Activated CD8-positive, alpha-beta memory T cell treated with anti-CD3 and anti-CD28 coated beads, Interleukin-2, amount 50 U/mL, for 48 hours (primary cell): ENCODE data around the gene UGT2A3.
"Not testable (repeated sequence)": the region's sequence is repeated elsewhere in the genome, so short reads cannot be mapped to it uniquely, and the experiment has no call there.

ENCODE experiments used
- DNase-seq: peaks from one replicate; pipeline ENCODE4 v3.0.0-alpha.2; 2020

Gene UGT2A3

DNA sequence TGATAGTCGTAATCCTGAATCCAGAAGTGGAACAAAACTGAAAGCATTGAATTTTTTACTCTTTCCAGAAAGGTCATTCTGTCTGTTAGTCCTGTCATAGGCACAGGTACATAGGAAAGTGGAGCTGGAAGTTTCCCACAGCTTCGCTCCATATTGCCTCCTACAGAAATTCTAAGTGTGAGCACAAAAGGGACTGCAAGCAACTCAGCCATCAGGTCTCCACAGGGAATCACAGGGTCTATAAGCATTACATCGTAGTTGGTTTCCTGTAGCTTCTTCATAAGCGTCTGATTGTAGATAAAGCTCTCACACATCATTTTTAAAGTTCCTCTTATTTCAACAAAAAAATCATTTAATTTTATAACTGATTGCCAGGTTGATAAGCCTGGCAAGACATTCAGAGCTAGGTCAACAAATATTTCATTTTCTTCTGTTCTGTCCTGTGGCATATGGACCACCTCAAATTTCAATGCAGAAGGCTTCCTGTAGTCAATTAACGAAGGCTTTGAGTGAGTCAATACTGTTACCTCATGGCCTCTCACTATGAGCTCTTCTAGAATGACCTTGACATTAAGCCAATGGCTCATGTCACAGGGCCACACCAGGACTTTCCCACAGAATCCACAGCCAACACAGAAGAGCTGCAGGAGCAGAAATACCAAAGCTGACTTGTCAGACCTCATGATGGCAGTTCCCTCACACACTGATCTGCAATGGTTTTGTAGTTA is at the start of gene UGT2A3:
Gene UGT2A3, minus strand, starts transcription at position 727 of the 728 bp plus-strand sequence. Its CDS starts 44 bp downstream, at position 683.
- no peak for DNase-seq

DNA sequence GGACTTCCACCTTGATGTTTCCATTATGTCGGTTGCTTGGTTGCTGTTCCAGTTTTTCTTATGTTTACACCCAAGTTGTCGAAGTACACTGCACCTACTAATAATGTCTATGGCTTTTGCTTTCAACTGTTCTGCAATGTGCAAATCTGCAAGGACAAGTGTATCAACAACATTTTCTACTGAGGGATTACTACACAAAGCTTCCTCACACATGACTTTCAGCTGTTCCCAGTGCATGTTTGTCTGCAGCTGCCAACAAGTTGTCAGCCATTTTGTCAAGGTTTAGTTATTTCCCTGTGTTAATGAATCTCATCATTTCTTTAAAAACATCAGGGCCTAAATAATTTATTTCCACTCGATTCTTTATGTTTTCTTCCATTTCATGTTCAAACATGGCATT is 45.4 kb upstream of the UGT2A3 start:
- DNase-seq, result no peak

DNA sequence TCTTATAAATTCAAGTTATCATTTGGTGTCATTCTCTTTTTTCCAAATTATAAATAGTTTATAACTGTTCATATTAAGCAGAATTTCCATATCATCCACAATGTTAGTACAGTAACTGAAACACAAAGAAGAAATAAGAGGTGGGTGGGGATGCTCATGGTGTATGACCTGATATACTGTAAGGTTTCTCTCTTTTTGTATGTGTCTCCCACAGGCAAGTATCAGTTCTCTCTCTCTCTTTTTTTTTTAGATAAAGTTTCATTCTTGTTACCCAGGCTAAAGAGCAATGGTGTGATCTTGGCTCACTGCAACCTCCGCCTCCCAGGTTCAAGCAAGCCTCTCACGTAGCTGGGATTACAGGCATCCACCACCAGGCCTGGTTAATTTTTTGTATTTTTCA is 43.7 kb upstream of the UGT2A3 start:
- DNase-seq, result no peak

DNA sequence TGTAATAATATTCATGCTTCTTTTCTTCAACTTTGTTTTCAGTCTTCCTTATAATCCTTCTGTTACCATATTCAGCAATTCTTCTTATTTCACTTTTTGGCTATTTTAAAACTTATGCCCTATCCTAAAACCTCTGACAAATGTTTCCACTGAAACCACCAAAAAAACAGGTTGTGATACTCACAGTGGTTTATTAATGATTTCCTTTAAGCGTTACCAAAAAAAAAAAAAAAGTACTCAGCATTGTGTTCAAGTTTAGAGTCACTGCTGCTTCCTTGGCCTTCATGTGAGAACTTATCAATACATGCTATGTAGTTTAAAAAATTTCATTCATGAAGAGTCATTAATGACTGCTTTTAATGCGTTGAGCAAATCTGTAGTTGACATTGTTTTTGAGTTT is 35.4 kb upstream of the UGT2A3 start:
- DNase-seq, result no peak

DNA sequence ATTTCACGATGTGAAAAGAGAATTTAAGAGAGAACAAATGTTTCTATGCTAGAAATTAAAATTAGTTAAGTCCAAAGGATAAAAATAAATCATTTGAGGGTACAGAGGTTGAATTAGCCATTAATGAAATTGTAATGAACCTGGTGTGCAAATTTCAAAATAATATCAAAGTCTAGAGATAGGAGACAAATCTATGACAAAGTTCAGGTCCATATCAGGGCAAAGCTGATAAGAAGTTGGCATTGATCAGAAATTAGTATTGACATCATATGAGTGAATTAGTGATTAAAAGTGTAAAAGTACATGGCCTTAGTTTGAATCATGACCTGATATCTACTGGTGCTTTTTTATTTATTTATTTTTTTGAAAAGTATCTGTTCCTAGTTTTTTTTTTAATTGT is 33.8 kb upstream of the UGT2A3 start:
- no peak for DNase-seq

DNA sequence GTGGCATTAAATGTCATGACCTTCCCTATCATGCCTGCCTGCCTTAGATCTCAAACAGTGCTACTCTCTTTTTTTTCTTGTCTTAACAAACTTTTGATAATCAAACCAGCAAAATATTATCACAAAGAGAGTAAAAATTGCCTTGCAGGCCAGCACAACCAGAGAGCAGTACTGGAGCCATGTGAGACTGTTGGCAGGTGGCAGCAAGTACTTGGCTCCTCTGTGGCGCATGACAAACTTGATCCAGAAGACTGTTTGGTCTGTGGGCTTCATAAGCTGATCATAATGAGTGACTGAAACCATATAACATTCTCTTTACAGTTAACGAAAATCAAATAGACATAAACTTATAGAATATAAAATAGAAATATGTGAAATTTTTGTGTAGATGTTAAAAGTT is 33.3 kb upstream of the UGT2A3 start:
- no peak for DNase-seq

DNA sequence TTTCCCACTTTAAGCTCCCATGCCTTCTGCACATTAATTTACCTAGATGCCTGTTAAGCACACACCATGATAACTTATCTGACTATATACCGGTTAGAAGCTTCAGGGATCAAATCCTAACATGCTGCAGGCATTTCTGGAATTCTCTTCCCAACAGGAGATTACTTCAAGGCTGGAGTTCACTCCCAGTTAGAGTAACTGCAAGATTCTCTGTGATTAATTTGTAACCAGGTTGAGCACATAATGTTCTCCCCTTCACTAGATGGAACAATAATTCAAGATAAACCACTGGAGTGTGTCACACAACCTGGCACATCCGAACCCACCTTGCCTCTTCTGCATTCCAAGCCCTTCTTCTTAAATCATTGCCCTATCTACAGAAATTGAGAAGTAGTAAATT is 11.8 kb upstream of the UGT2A3 start:
- no peak for DNase-seq

DNA sequence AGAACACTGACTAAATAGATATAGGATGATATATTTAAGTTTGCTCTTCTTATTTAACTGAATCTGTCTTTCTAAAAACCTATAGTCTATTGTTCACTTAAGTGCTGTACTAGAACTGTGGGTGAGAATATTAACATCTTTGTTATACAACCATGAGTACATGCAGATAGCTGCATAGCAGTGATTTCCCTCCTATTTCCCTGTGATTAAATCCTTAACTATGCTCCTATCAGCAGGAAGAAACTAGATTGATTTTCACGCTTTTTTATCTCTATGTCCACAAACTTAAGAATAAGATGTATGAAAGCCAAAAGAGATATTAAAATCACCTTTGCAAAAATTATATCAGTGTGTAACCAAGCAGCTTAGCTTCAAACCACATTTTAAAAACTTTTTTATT is 11.3 kb upstream of the UGT2A3 start:
- DNase-seq, result no peak

DNA sequence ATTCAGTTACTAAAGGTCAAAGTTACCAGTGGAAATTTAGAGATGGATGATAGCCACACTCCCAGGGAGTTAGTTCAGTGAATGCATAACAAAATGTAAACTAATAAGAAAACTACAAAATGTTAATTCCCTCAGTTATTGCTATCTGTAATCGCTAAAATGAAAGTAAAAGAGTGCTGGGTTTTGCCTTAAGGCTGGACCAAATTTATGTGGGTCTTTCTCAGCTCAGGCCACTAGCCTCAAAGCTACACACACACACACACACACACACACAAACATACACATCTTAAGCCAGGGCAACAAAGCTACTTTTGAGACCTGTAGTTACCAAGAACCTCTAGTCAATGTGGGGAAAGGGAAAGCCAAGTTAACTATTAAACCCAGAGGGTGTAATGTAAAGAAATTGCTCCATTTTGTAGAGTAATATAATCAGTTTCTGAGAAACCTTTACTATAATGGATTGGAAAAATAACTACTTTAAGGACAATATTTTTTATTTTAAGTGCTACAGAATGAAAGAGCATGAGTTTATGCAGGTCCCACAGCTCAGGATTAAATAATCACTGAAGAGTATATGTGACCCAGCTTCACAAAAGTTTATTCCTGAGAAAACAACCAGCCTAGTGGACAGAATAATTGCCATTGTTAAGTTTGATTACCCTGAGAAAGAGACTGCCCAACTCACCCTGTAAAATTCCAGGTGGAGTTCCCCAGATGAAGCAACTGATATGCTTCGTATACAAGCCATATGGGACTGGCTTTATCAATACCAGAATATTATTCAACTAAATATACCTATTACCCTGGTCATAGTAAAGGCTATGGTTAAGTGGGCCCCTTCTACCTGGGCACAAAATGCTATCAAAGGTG is 8.9 kb upstream of the UGT2A3 start:
- DNase-seq, result no peak

DNA sequence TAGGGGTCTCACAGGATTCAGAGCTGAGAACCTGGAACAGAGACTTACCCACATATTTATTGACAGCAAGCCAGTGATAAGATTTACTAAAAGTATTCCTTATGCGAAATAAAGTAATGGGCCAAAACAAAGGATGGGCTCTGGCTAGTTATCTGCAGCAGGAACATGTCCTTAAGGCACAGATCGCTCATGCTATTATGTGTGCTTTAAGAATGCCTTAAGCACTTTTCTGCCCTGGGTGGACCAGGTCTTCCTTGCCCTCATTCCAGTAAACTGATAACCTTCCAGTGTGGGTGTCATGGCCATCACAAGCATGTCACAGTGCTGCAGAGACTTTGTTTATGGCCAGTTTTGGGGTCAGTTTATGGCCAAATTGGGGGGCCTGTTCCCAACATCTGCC is 7.5 kb upstream of the UGT2A3 start:
- DNase-seq, result not testable (repeated sequence)

DNA sequence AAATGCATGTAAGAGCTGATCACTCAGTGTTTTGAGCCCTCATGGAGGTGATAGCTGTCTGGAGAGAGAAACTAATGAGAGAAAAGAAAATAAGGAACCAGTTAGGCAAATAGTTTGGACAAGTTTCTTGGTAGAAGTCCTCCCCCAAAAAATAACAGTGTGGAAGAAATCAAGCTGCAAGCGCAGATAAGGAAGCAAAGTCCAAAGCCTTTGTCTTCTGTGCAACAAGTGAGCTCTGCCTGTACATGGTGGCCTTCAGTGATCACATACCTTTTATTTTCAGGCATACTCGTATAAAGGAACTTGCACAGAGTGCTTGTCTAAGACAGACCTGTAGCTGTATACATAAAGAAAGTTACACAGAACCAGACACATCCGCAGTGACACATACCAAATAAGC is 2.5 kb upstream of the UGT2A3 start:
- no peak for DNase-seq

DNA sequence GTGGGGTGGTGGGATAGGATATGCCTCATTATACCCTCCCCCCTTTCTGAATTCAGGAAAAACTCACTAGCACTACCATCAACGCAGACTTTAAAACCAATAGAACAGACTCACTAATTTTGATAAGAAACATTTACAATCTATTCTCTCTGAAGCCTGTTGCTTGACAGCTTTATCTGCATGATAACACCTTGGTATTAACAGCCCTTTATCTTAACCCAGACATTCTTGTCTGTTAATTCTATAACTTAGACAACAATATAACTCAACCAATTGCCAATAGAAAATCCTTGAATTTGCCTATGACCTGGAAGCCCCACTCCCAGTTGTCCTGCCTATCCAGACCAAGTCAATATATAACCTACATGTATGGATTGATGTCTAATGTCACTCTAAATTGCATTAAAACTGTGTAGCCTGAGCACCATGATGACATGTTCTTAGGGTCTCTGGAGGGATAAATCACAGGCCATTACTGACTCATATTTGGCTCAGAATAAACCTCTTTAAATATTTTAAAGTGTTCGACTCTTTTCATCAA is 1.5 kb upstream of the UGT2A3 start:
- no peak for DNase-seq

DNA sequence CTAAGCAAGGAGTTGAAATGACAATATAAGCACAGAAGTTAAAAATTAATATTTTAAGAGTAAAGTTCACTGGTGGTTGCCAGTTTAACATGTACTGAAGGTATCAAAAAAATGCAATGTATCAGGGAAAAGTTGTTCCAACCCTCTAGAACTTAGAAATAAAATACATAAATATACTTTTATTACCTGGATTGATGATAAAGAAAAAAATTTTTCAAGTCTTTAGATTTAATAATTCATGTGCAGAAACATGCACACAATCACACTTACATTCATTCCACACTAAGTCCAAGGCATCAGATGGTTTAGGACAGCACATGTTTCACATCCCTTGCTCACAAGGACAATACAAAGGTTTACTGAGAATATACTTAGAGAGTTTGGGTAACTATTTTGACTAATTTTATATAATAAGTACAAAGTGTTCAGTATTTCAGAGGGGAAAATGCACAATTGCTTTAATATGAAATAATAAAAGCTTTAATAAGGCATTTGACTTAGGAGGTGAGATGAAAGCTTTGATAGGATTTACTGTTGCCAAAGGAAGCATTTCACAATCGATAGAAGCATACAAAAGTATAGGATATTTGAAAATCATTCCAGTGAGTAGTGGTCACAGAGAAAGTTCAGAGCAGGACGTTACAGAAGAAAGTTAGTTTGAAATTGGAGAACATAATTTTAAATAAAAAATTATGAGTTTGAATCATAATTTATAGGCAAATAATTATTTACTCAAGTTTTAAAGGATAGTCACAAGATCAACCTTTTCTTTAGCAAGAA is 392 bp upstream of the UGT2A3 start:
- no peak for DNase-seq

DNA sequence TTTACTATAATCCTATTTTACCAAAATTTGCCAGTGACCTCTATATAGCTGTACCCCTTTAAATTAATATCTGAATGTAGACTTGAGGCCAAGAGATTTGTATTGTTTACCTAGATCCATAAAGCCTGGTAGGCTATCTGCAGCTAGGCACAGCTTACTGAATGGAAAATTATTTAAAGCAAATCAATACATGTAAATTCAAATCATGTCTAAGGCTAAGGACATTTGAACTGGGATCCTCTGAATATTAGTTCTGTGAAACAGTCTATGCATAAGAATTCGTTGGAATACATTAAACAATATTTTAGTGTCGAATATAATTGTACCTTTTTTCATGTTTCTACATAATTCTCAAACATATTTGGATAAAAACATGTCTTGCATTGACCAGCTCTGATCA is 1.6 kb downstream of the UGT2A3 start:
- no peak for DNase-seq

DNA sequence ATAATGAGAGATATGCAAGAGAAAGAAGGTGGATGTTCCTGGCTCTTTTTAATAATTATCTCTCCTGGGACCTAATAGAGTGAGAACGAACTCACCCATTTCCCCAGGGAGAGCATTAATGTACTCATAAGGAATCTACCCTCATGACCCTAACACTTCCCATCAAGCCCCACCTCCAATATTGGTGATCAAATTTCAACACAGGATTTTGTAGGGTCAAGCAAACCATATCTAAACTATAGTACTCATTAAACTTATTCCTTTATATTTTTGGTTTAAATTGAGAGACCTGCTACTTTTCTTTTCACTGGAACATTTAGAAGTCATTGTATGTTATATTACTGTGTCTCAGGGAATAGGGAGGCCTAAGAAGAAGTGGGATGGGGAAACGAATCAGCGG is 2.6 kb downstream of the UGT2A3 start:
- DNase-seq, result no peak

DNA sequence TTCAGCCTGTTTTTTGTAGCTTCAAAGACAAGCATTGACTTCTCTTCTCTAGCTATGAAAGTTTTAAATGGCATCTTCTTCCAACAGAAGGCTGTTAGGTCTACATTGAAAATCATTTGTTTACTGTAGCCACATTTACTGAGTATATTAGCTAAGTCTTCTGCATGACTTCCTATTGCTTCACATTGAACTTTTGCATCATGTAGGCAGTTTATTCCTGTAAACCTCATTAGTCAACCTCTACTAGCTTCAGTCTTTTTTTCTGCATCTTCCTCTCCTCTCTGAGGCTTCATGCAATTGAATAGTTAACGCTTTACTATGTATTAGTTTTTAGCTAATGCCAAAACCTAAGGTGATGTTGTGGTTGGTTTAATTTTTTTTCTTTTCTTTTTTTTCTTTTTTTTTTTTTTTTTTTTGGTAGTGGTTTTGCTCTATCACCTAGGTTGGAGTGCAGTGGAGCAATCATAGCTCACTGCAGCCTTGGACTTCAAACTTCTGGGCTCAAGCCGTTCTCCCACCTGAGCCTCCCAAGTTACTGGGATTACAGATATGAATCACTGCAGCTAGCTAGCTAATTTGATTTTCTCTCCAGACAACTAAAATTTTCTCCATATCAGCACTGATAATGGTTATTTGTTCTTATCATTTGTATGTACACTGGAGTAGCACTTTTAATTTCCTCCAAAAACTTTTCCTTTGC is 3.4 kb downstream of the UGT2A3 start:
- no peak for DNase-seq

DNA sequence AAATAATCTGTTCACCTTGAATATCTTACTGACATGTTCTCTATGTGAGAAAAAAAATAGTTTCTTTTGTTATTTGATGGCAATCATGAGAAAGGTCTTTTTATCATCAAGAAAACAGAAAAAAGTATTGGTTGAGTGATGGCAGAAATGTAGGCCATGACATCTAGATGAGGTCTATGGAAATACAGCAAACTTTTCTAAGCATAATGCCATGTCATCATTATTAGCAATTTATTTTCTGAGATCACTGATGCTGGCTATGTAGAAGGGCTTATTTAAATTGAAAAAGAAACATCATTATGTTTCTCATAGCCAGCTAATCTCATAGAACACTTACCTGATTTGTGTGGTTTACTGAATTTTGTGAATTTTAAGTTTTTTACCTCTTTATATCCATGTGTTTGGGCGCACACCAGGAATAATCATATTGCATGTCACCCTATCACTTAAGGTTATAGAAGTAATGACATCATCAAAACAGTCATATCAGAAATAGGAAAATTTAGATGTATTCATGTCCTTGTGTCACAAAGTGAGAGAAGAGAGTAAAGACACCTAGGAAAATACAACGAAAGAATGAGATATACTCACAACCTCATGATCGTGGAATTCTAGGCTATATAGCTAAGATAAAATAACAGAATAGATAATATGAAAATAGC is 22.4 kb downstream of the UGT2A3 start:
- no peak for DNase-seq

DNA sequence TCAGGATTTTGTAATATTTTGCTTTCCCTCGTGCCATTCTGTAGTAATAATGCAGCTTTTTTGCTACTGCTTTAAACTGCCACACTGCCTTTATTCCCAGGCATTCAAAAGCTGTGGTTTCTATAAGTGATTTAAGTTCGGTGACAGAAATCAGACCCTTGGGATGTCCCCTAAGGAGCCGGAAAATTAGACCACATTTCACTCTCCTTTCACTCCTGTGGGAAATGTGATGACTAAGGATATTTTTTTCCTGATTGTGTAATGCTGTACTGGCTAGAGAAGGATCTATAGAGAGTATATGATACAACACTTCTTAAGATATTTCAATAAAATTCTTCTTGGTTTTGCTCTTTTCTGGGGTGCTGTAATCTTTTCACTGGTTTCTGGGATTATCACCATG is 24.4 kb downstream of the UGT2A3 start:
- no peak for DNase-seq

DNA sequence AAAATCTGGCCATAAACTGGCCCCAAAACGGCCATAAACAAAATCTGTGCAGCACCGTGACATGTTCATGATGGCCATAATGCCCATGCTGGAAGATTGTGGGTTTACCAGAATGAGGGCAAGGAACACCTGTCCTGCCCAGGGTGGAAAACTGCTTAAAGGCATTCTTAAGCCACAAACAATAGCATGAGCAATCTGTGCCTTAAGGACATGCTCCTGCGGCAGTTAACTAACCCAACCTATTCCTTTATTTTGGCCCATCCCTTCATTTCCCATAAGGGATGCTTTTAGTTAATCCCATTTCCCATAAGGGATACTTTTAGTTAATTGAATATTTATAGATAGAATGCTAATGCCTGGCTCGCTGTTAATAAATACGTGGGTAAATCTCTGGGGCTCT is 29.4 kb downstream of the UGT2A3 start:
- not testable (repeated sequence) for DNase-seq

DNA sequence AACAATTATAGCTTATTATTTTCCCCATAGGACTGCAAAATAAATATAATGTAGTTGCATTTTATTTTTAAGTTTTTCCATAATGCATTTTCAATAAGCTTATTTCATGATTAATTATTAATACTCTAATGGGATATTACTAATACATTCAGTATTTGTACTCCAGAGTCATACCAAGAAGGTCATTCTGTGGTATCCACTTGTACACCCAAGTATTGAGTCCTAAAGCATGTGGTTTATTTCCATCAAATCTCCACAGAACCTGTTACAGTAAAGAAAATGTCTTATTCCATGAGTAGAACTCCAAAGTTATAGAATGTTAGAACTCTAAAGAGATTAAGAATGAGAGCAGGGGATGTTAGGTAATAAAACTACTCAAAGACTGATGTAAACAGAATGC is 30.6 kb downstream of the UGT2A3 start:
- no peak for DNase-seq

DNA sequence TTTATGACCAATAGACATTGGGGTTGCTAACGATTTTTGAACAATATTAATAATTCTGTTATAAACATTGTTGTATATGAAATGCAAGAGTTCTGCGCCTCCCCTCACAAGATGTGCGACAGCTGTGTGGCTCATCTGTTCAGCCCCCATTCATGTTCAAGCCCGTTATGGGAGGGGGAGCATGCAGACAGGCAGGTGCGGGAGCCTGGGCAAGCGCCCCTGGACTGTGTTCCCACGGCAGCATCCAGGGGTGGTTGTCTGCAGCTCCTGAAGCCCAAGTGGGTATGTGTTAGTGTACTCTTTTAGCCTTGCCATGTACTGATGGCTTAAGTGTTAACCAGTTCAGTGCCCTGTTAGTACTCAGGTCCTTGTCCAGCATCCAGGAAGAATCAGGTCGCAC is 34.6 kb downstream of the UGT2A3 start:
- DNase-seq, result no peak

DNA sequence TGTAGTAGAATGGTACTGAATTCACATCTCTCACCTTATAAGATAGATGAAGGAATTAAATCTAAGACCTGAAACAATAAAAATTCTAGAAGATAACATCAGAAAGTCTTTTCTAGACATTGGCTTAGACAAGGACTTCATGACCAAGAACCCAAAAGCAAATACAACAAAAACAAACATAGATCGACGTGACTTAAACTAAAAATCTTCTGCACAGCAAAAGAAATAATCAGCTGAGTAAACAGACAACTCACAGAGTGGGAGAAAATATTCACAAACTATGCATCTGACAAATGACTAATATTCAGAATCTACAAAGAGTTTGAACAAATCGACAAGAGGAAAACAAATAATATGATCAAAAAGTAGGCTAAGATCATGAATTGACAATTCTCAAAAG is 38.8 kb downstream of the UGT2A3 start:
- no peak for DNase-seq
